Activated CD8-positive, alpha-beta memory T cell treated with anti-CD3 and anti-CD28 coated beads, Interleukin-2, amount 10 ng/mL, durations not matched to agents 7 days and 5 days (primary cell): ENCODE results near the gene CELF4. TPM values are rescaled to one million over a fixed set of nuclear protein-coding genes. Genes with fewer than 3 reads are reported as not detected.

ENCODE experiments used
- ATAC-seq: fragments of 150-1000 bp; cut with Tn5 transposase; one replicate; pipeline ENCODE4 v1.10.0; 2021; ENCODE audit warnings: moderate library complexity
- CTCF ChIA-PET: fragments of 350-600 bp; sonication (Branson Sonifier 250); formaldehyde crosslinking; loops from one replicate; lab custom pipeline; 2021; ENCODE audit warnings: antibody characterized with exemption; lab: Charles Lee
- DNase-seq: peaks from one replicate; pipeline ENCODE4 v3.0.0-alpha.2; 2020
- H3K27ac Mint-ChIP-seq: one replicate; pipeline ENCODE4 v1.8.0; 2021; ENCODE audit warnings: mild to moderate bottlenecking, mixed read lengths
- H3K27me3 Mint-ChIP-seq: one replicate; pipeline ENCODE4 v1.8.0; 2021; ENCODE audit warnings: mixed read lengths
- H3K36me3 Mint-ChIP-seq: one replicate; pipeline ENCODE4 v1.8.0; 2021; ENCODE audit warnings: mild to moderate bottlenecking, mixed read lengths
- H3K4me1 Mint-ChIP-seq: one replicate; pipeline ENCODE4 v1.8.0; 2021; ENCODE audit warnings: mixed read lengths
- H3K4me3 Mint-ChIP-seq: one replicate; pipeline ENCODE4 v1.8.0; 2021; ENCODE audit warnings: mild to moderate bottlenecking, moderate library complexity, mixed read lengths
- H3K9me3 Mint-ChIP-seq: one replicate; pipeline ENCODE4 v1.8.0; 2022; ENCODE audit warnings: low read depth, mixed read lengths
- total RNA-seq, 2 experiments: library from RNA; stranded (reverse); gene quantifications; one replicate each; pipeline ENCODE4 v1.2.3, GENCODE V29; 2021

The CELF4 gene
- total RNA-seq, 2 experiments from 2014 or later = not detected

DNA sequence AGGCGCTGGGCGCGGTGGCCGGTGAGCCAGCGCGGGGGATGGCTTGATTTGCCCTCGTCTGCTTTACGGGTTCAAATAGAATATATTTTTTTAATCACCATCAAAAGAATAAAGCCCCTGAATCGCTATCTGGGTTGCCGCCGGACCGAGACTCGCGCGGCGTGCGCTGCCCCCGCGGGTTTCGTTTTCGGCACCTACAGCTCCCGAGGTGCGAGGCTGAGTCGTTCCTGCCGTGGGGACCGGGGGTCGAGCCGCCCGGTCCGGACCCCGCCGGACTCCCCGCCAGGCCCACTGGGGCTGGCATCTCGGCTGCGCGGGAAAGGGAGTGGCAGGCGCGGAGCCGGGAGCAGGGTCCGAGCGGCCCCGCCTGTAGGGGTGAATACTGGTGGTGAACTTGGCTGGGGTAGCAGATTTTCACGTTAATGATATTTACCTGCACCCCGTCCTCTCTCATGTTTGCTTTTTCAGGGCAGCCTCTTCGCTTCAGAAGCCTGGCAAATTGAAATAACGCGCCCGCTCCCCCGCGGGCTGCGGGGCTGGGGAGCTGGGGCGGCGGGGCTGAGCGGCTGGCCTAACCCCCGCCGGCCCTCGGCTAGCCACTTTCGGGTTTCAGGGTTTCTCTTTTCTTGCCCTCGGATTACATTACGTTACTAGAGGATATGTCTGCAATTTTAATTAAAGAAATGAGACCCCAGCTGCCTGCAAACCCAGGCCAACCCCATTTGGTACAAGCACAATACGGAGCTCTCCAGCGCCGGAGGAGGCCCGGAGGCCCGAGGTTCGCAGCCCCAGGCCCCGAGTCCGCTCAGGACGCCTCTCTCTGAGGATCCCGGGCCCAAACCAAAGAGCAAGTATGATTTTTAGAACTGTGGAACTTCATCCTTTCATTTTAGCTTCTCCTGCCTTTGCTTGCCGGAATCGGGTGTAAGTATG, 1.7 kb upstream of the CELF4 start:
- Mint-ChIP-seq H3K27ac (no peak overlapping the region), H3K27me3 (peaks cover 61% of the 10 kb centered on the region), H3K9me3 (no peaks in the 10 kb centered on the region), H3K4me3 (no peak overlapping the region), H3K36me3 (peaks cover 2% of the 10 kb centered on the region), H3K4me1 (peaks cover 8% of the 10 kb centered on the region)
- DNase-seq = no peak
- CTCF ChIA-PET = no interaction called here
- no peak for ATAC-seq

- Mint-ChIP-seq H3K27me3 (peaks cover 64% of the 10 kb centered on the region), H3K27ac (no peak overlapping the region), H3K4me1 (peaks cover 8% of the 10 kb centered on the region), H3K36me3 (peaks cover 2% of the 10 kb centered on the region), H3K4me3 (no peak overlapping the region), H3K9me3 (no peaks in the 10 kb centered on the region)
- CTCF ChIA-PET = no interaction called here
- no peak for DNase-seq
- ATAC-seq = no peak
Observed at GRCh38 chr18:37566479-37567060, 972 bp upstream of the CELF4 start.

- CTCF ChIA-PET = no interaction called here
- no peak overlapping the region for H3K4me3 Mint-ChIP-seq
Observed at GRCh38 chr18:37565977-37566478, 430 bp upstream of the CELF4 start.

DNA sequence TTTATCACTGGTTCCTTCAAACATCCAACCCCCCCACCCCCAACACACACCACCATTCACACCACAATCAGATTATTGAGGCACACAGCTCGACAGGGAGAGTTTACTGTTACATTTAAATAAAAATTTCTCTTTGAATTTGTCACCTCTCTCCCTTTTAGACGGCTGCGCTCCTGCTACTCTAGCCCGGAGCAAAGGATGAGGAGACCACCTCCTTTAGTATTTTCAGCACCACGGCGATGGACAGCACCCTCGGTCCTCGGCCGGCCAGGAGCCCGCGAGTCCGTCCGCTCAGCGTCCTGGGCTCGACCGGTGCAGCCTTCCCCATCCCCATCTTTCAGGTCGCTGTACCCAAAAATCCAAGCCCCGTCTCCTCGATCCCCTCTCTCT, 892 bp downstream of the CELF4 start:
- Mint-ChIP-seq H3K4me1 (peaks cover 8% of the 10 kb centered on the region), H3K27me3 (peaks cover 57% of the 10 kb centered on the region), H3K9me3 (no peaks in the 10 kb centered on the region), H3K36me3 (peaks cover 2% of the 10 kb centered on the region), H3K4me3 (no peak overlapping the region), H3K27ac (no peak overlapping the region)
- CTCF ChIA-PET = no interaction called here
- no peak for ATAC-seq
- peak; percentile 42 for DNase-seq

More at GRCh38 chr18:37565977-37566478, 430 bp upstream of the CELF4 start:
- Mint-ChIP-seq H3K9me3 (no peaks in the 10 kb centered on the region), H3K27me3 (peaks cover 64% of the 10 kb centered on the region), H3K27ac (no peak overlapping the region), H3K4me1 (peaks cover 8% of the 10 kb centered on the region), H3K36me3 (peaks cover 2% of the 10 kb centered on the region)
- ATAC-seq (no peak), DNase-seq (no peak)

GRCh38 chr18:37563931-37564392, 1.6 kb downstream of the CELF4 start:
- no peak overlapping the region for H3K4me3 Mint-ChIP-seq
- H3K36me3 Mint-ChIP-seq = peaks cover 2% of the 10 kb centered on the region
- peaks cover 50% of the 10 kb centered on the region for H3K27me3 Mint-ChIP-seq
- H3K27ac Mint-ChIP-seq = no peak overlapping the region
- H3K9me3 Mint-ChIP-seq = no peaks in the 10 kb centered on the region
- no peak for DNase-seq
- no peak for ATAC-seq
- H3K4me1 Mint-ChIP-seq = peaks cover 8% of the 10 kb centered on the region
- CTCF ChIA-PET = no interaction called here

DNA sequence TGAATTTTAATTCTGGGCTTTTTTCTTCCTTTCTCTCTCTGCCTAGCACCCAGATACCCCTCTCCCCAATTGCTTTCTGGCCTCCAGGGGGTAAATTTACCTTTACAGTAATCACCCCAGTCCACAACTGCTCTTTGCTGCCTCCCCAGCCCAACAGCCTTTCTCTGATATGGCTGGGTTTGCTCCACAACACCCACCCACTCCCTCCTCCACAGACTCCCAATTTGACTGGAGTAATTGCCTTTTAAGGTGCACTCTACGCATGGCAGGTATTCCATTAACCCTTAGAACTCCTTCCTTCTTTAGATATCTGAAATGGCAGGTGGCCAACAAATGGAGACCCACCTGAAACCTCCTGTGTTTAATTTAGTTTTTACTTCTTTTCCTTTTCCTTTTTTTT, 3.6 kb downstream of the CELF4 start:
- H3K27ac Mint-ChIP-seq = no peak overlapping the region
- H3K27me3 Mint-ChIP-seq = peaks cover 37% of the 10 kb centered on the region
- CTCF ChIA-PET = no interaction called here
- DNase-seq (no peak), ATAC-seq (no peak)
- peaks cover 4% of the 10 kb centered on the region for H3K4me1 Mint-ChIP-seq
- peaks cover 2% of the 10 kb centered on the region for H3K36me3 Mint-ChIP-seq
- no peak overlapping the region for H3K4me3 Mint-ChIP-seq
- no peaks in the 10 kb centered on the region for H3K9me3 Mint-ChIP-seq

DNA sequence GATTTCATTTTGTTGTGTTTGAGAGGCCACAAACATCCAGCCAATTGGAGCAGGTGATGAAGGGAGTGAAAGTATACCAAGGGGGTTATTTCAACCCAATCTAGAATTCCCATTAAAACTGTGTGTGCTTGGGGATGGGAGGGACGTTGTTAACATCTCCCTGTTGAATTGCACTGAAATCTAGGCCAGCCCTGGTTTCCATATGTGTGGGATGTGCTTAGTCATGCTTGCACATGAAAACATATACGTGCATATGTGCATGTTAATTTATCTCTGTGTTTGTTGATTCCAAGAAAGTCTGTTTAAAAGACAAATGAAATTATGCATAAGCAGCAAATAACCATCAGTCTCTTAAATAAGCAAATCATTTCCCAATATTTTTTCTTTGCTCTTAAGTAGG, 5.6 kb downstream of the CELF4 start:
- Mint-ChIP-seq H3K4me3 (no peak overlapping the region), H3K27me3 (peaks cover 23% of the 10 kb centered on the region), H3K9me3 (no peaks in the 10 kb centered on the region), H3K27ac (no peak overlapping the region), H3K36me3 (no peaks in the 10 kb centered on the region), H3K4me1 (no peaks in the 10 kb centered on the region)
- ATAC-seq (no peak), DNase-seq (no peak)
- CTCF ChIA-PET = no interaction called here

DNA sequence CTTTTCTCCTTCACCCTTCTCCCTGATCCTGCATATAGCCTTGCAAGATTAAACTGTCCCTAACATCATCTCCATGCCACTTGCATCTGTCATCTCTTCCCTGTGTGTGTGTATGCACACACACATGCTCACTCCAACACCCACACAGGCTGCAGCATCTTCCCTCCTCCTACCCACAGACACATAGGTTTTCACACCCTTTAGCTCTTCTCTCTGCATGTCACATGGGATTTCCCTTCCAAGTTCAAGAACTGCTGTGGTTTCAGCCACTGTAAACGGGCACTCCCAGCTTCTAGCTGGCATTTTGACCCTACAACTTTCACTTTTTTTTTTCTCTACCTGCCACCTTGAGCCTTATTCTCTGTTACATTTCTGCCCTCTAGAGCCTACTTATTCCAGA, 6.4 kb downstream of the CELF4 start:
- ATAC-seq (no peak), DNase-seq (no peak)
- Mint-ChIP-seq H3K4me1 (no peaks in the 10 kb centered on the region), H3K36me3 (no peaks in the 10 kb centered on the region), H3K27me3 (peaks cover 15% of the 10 kb centered on the region), H3K27ac (no peak overlapping the region), H3K9me3 (no peaks in the 10 kb centered on the region), H3K4me3 (no peak overlapping the region)
- CTCF ChIA-PET = no interaction called here

- ATAC-seq (no peak), DNase-seq (no peak)
- H3K27me3 Mint-ChIP-seq = no peaks in the 10 kb centered on the region
- H3K9me3 Mint-ChIP-seq = no peaks in the 10 kb centered on the region
- H3K4me3 Mint-ChIP-seq = no peak overlapping the region
- CTCF ChIA-PET = no interaction called here
- H3K36me3 Mint-ChIP-seq = no peaks in the 10 kb centered on the region
- H3K27ac Mint-ChIP-seq = no peak overlapping the region
- no peaks in the 10 kb centered on the region for H3K4me1 Mint-ChIP-seq
Observed at GRCh38 chr18:37554399-37554787, 11.2 kb downstream of the CELF4 start.

GRCh38 chr18:37553633-37554398, 11.8 kb downstream of the CELF4 start:
- Mint-ChIP-seq H3K9me3 (no peaks in the 10 kb centered on the region), H3K27me3 (no peaks in the 10 kb centered on the region), H3K4me3 (no peak overlapping the region), H3K36me3 (no peaks in the 10 kb centered on the region), H3K4me1 (no peaks in the 10 kb centered on the region), H3K27ac (no peak overlapping the region)
- ATAC-seq = no peak
- CTCF ChIA-PET = no interaction called here
- no peak for DNase-seq

DNA sequence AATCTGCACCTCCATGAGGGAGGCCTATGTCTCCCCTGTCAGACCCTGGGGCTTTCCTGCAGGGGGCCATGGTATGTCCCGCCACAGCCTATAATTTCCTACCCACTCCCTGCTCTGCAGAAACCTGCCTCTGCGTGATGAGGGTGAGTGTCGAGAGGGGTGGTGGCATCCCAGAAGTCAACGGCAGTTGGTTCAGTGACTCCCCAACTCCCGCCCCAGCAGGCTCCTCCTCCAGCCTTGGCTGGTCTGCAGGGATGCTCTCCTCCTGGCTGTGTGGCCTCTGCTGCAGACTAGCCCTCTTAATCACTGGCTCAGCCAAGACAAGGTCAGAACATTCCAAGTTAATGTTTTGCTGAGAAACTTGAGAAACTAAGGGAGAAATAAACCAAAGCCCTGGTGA, 13.3 kb downstream of the CELF4 start:
- DNase-seq (no peak), ATAC-seq (no peak)
- H3K27ac Mint-ChIP-seq = no peak overlapping the region
- CTCF ChIA-PET = no interaction called here
- no peaks in the 10 kb centered on the region for H3K27me3 Mint-ChIP-seq
- H3K9me3 Mint-ChIP-seq = no peaks in the 10 kb centered on the region
- no peak overlapping the region for H3K4me3 Mint-ChIP-seq
- H3K36me3 Mint-ChIP-seq = no peaks in the 10 kb centered on the region
- H3K4me1 Mint-ChIP-seq = no peaks in the 10 kb centered on the region

DNA sequence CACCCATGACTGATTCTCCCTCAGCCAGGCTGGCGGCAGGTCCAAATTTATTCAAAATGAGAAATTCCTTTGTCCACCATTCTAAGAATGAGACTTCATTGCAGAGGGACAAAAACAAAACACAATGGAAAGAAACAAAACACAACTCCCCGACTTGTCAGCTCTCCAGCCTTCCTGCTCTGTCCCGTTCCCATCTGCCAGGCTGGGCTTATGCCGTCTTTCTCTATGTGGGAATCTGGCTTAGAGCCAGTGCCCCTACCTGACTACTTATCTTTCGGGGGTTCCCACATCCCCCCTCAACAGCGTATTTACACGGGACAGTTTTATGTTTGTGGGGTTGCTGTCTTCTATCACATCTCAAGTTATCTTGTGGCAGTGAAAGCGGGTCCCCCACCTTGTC, 13.8 kb downstream of the CELF4 start:
- H3K27me3 Mint-ChIP-seq = no peaks in the 10 kb centered on the region

DNA sequence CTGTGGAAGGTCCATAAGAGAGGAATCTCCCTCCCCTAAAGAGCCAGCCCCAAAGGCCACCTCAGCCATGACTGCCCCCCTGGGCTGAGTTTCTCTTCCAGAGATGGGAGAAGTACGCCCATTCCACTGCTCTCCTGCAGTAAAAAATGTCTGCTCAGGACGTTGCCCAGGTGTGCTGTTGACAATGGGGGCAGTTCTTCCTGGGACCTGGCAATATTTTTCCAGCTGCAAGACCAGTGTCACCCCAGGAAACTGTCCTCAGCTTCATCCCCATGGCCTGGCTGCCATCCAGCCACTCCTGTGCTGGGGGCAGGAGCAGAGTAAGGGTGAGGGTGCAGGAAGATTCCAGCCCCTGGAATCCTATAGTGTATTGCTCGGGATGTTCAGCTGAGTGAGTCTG, 14.3 kb downstream of the CELF4 start:
- no peak overlapping the region for H3K27ac Mint-ChIP-seq
- H3K4me3 Mint-ChIP-seq = no peak overlapping the region
- no peaks in the 10 kb centered on the region for H3K9me3 Mint-ChIP-seq
- CTCF ChIA-PET = no interaction called here
- H3K36me3 Mint-ChIP-seq = no peaks in the 10 kb centered on the region
- no peaks in the 10 kb centered on the region for H3K4me1 Mint-ChIP-seq
- ATAC-seq = no peak
- DNase-seq = no peak
- H3K27me3 Mint-ChIP-seq = no peaks in the 10 kb centered on the region

More for the DNA sequence above, 13.8 kb downstream of the CELF4 start:
- Mint-ChIP-seq H3K27ac (no peak overlapping the region), H3K4me1 (no peaks in the 10 kb centered on the region), H3K9me3 (no peaks in the 10 kb centered on the region), H3K36me3 (no peaks in the 10 kb centered on the region), H3K4me3 (no peak overlapping the region)
- CTCF ChIA-PET = no interaction called here
- DNase-seq (no peak), ATAC-seq (no peak)
